Neuronal stem cell (in vitro differentiated cells): Measurements from ENCODE around the gene SRGAP3.
A peak's percentile ranks its signal among the peaks of the same experiment; 100 is the strongest.

Experiments
- DNase-seq: peaks from one replicate; pipeline ENCODE4 v3.0.0-alpha.2; 2013; ENCODE audit warnings: low spot score
- H2AFZ ChIP-seq: one replicate; pipeline ENCODE4 v1.6.1; 2013; ENCODE audit warnings: mild to moderate bottlenecking, low read length, inconsistent platforms
- H2AK5ac ChIP-seq: 2 replicates; pipeline ENCODE4 v1.6.1; 2013; ENCODE audit warnings: low read depth, mild to moderate bottlenecking, inconsistent platforms, low read length, moderate library complexity, mixed read lengths
- H2BK120ac ChIP-seq: 2 replicates; pipeline ENCODE4 v1.6.1; 2013; ENCODE audit warnings: low read depth, mild to moderate bottlenecking, inconsistent platforms, low read length, moderate library complexity, mixed read lengths
- H2BK12ac ChIP-seq: one replicate; pipeline ENCODE4 v1.6.1; 2013; ENCODE audit warnings: low read length, inconsistent platforms
- H2BK15ac ChIP-seq: 2 replicates; pipeline ENCODE4 v1.6.1; 2013; ENCODE audit warnings: mild to moderate bottlenecking, low read length, inconsistent platforms, mixed read lengths
- H2BK5ac ChIP-seq: one replicate; pipeline ENCODE4 v1.6.1; 2013; ENCODE audit warnings: inconsistent platforms, mild to moderate bottlenecking, low read length, moderate library complexity
- H3K14ac ChIP-seq: one replicate; pipeline ENCODE4 v1.6.1; 2013; ENCODE audit warnings: low read length, inconsistent platforms
- H3K18ac ChIP-seq: 2 replicates; pipeline ENCODE4 v1.6.1; 2013; ENCODE audit warnings: low read length, inconsistent platforms
- H3K23ac ChIP-seq: 2 replicates; pipeline ENCODE4 v1.6.1; 2013; ENCODE audit warnings: low read depth, mild to moderate bottlenecking, mixed read lengths, low read length, inconsistent platforms; ENCODE audit not compliant: poor library complexity
- H3K27ac ChIP-seq: replicated peaks from 3 replicates; pipeline ENCODE4 v1.5.1; 2013; ENCODE audit warnings: low read length, inconsistent platforms
- H3K27me3 ChIP-seq, 3 experiments: 2 replicates each; pipeline ENCODE4 v1.6.1; 2013; ENCODE audit warnings: low read length in 3 of 3, mild to moderate bottlenecking in 2 of 3, inconsistent platforms in 1 of 3, low read depth in 1 of 3, mixed read lengths in 1 of 3, moderate library complexity in 1 of 3; ENCODE audit not compliant: control insufficient read depth in 3 of 3, insufficient read depth in 3 of 3
- H3K36me3 ChIP-seq, 2 donors: replicated peaks in 1 of 2; 2 replicates each; pipeline ENCODE4 v1.6.1; 2013; ENCODE audit warnings: low read length in 2 of 2; ENCODE audit not compliant: control insufficient read depth in 2 of 2, insufficient read depth in 2 of 2
- H3K4ac ChIP-seq: 2 replicates; pipeline ENCODE4 v1.6.1; 2013; ENCODE audit warnings: inconsistent platforms, mild to moderate bottlenecking, low read length, moderate library complexity
- H3K4me1 ChIP-seq, 2 donors: 1 replicate in 1 of 2; 2 replicates in 1 of 2; pipeline ENCODE4 v1.6.1; 2013; ENCODE audit warnings: low read length in 2 of 2, low read depth in 1 of 2; ENCODE audit not compliant: control insufficient read depth in 2 of 2, insufficient read depth in 1 of 2
- H3K4me2 ChIP-seq: one replicate; pipeline ENCODE4 v1.6.1; 2013; ENCODE audit warnings: mild to moderate bottlenecking, low read length, inconsistent platforms; ENCODE audit not compliant: insufficient read depth, poor library complexity, severe bottlenecking
- H3K4me3 ChIP-seq, 2 donors: 2 replicates each; pipeline ENCODE4 v1.5.1; 2013; ENCODE audit warnings: low read length in 2 of 2, mild to moderate bottlenecking in 2 of 2, inconsistent platforms in 1 of 2, moderate library complexity in 1 of 2
- H3K79me1 ChIP-seq: one replicate; pipeline ENCODE4 v1.6.1; 2013; ENCODE audit warnings: low read depth, mild to moderate bottlenecking, inconsistent platforms, low read length, moderate library complexity
- H3K9ac ChIP-seq: one replicate; pipeline ENCODE4 v1.6.1; 2013; ENCODE audit warnings: mild to moderate bottlenecking, low read depth, low read length, inconsistent platforms; ENCODE audit not compliant: poor library complexity
- H3K9me3 ChIP-seq, 2 donors: replicated peaks in 1 of 2; 2 replicates each; pipeline versions ENCODE3 to v1.6.1; 2013; ENCODE audit warnings: low read length in 2 of 2, mild to moderate bottlenecking in 2 of 2, inconsistent platforms in 1 of 2, low read depth in 1 of 2, mixed read lengths in 1 of 2, moderate library complexity in 1 of 2; ENCODE audit not compliant: control insufficient read depth in 2 of 2, insufficient read depth in 1 of 2
- H4K8ac ChIP-seq: one replicate; pipeline ENCODE4 v1.6.1; 2013; ENCODE audit warnings: low read depth, mild to moderate bottlenecking, inconsistent platforms, low read length, moderate library complexity
- H4K91ac ChIP-seq: one replicate; pipeline ENCODE4 v1.6.1; 2013; ENCODE audit warnings: low read length, low read depth, mild to moderate bottlenecking, inconsistent platforms; ENCODE audit not compliant: poor library complexity
- WGBS, 2 donors: extraction: QIAGEN DNeasy Blood & Tissue Kit; methylation state at CpG; one replicate each; pipeline ENCODE4 v1.1.7; 2013; ENCODE audit warnings: missing lambda C conversion rate in 2 of 2, mixed read lengths in 1 of 2; ENCODE audit not compliant: insufficient read length in 2 of 2, insufficient replicate concordance in 1 of 2; ENCODE audit errors: extremely low coverage in 2 of 2; 5-methylcytosine and 5-hydroxymethylcytosine counted together

The SRGAP3 gene

DNA sequence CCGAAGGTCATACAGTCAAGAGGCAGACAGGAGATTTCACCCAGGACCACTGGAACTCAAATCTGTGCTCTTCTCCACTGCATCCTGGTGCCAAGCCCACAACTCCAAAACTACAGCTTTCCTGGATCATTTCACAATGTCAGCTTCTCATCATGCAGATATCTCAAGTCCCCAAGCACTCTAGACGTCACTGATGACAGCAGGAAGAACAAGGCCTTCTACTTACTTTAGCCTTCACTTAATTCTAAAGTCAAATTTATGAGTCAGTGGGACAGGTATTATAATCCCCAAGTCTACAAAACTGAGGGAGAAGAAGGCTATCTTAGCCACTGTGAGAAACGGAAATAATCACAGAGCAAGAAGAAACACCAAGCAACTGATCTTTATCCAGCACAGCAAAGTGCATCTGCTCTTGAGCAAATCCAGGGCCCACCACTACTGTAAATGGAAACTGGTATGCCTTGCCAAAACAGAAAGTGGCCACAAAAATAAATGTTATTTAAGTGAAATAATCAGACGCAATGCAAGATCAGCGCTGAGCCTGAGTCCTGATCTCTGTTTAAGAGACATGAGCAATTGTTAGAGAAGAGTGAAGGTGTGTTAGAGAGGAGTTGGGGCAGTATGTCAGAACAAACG lies 287.1 kb downstream of the SRGAP3 start:
- Histone ChIP-seq H3K23ac (no peak overlapping the region), H3K4me2 (peak overlapping the region; percentile 63), H3K79me1 (peaks cover 3% of the 10 kb centered on the region), H4K8ac (no peak overlapping the region), H2BK120ac (no peak overlapping the region), H3K4ac (no peak overlapping the region), H3K36me3 (peaks cover 0 to 41% of the 10 kb centered on the region in 2 donors), H2AFZ (no peak overlapping the region), H3K27me3 (no peaks in the 10 kb centered on the region), H4K91ac (no peak overlapping the region), H3K14ac (no peak overlapping the region), H3K18ac (no peak overlapping the region), H3K4me1 (peaks cover 4 to 18% of the 10 kb centered on the region in 2 donors), H2BK12ac (no peak overlapping the region), H2BK15ac (no peak overlapping the region), H3K9ac (no peak overlapping the region), H3K4me3 (peak overlapping the region; percentile 82 to 96), H2BK5ac (no peak overlapping the region), H3K9me3 (no peaks in the 10 kb centered on the region), H2AK5ac (no peak overlapping the region), H3K27ac (no peak overlapping the region)
- WGBS, 2 donors = no CpG with 5 or more reads among the region's 6 CpGs
- no peak for DNase-seq

DNA sequence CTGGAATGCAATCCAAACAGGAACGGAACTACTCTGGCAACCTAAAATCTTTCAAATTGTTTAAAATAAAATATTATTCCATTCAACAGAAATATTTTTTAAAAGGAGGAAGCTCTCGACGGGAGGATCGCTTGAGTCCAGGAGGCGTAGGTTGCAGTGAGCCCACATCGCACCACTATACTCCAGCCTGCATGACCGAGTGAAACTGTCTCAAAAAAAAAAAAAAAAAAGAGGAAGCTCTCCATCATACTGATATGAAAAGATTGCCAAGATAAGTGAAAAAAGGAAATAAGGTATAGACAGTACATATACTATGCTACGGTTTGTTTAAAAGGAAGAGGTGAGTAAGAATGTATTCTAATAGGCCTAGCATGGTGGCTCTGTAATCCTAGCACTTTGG lies 289.8 kb downstream of the SRGAP3 start:
- no peak overlapping the region for H4K8ac ChIP-seq
- H3K9ac ChIP-seq = no peak overlapping the region
- H2BK12ac ChIP-seq = no peak overlapping the region
- H3K27ac ChIP-seq = no peak overlapping the region
- no peak overlapping the region for H3K4ac ChIP-seq
- H3K4me3 ChIP-seq = no peak overlapping the region
- H3K23ac ChIP-seq = no peak overlapping the region
- H3K79me1 ChIP-seq = peaks cover 3% of the 10 kb centered on the region
- no peak overlapping the region for H3K4me2 ChIP-seq
- no peak overlapping the region for H2BK5ac ChIP-seq
- peaks cover 0 to 66% of the 10 kb centered on the region in 2 donors for H3K36me3 ChIP-seq
- no peaks in the 10 kb centered on the region for H3K27me3 ChIP-seq
- DNase-seq = no peak
- no CpG with 5 or more reads among the region's 8 CpGs for WGBS, 2 donors
- H2BK120ac ChIP-seq = no peak overlapping the region
- H4K91ac ChIP-seq = no peak overlapping the region
- H2AK5ac ChIP-seq = no peak overlapping the region
- no peak overlapping the region for H3K14ac ChIP-seq
- peaks cover 7 to 18% of the 10 kb centered on the region in 2 donors for H3K4me1 ChIP-seq
- H2BK15ac ChIP-seq = no peak overlapping the region
- no peaks in the 10 kb centered on the region for H3K9me3 ChIP-seq
- no peak overlapping the region for H2AFZ ChIP-seq
- H3K18ac ChIP-seq = no peak overlapping the region

GRCh38 chr3:8954938-8955763 lies 294.3 kb downstream of the SRGAP3 start:
- H3K9ac ChIP-seq = no peak overlapping the region
- no peak overlapping the region for H3K18ac ChIP-seq
- no peak overlapping the region for H3K27ac ChIP-seq
- H2AFZ ChIP-seq = no peak overlapping the region
- no peak overlapping the region for H2AK5ac ChIP-seq
- DNase-seq = no peak
- peaks cover 5 to 14% of the 10 kb centered on the region in 2 donors for H3K4me1 ChIP-seq
- H3K27me3 ChIP-seq = no peaks in the 10 kb centered on the region
- H3K23ac ChIP-seq = no peak overlapping the region
- H2BK15ac ChIP-seq = no peak overlapping the region
- no peak overlapping the region for H4K91ac ChIP-seq
- no peak overlapping the region for H3K4me2 ChIP-seq
- H3K4me3 ChIP-seq = no peak overlapping the region
- no peak overlapping the region for H4K8ac ChIP-seq
- no peak overlapping the region for H3K4ac ChIP-seq
- no peak overlapping the region for H2BK120ac ChIP-seq
- peaks cover 0 to 52% of the 10 kb centered on the region in 2 donors for H3K36me3 ChIP-seq
- no peaks in the 10 kb centered on the region for H3K79me1 ChIP-seq
- no peak overlapping the region for H3K14ac ChIP-seq
- no peak overlapping the region for H2BK5ac ChIP-seq
- no peaks in the 10 kb centered on the region for H3K9me3 ChIP-seq
- WGBS, 2 donors = no CpG with 5 or more reads among the region's 4 CpGs
- no peak overlapping the region for H2BK12ac ChIP-seq

GRCh38 chr3:8953313-8953712 lies 296.1 kb downstream of the SRGAP3 start:
- H3K9ac ChIP-seq = no peak overlapping the region
- H3K27ac ChIP-seq = no peak overlapping the region
- no peak overlapping the region for H2BK12ac ChIP-seq
- no peak overlapping the region for H4K8ac ChIP-seq
- no peak overlapping the region for H4K91ac ChIP-seq
- H2BK5ac ChIP-seq = no peak overlapping the region
- H3K36me3 ChIP-seq = peaks cover 0 to 38% of the 10 kb centered on the region in 2 donors
- H2BK15ac ChIP-seq = no peak overlapping the region
- no peaks in the 10 kb centered on the region for H3K79me1 ChIP-seq
- no peak overlapping the region for H3K23ac ChIP-seq
- H2AK5ac ChIP-seq = no peak overlapping the region
- H3K4me1 ChIP-seq = peaks cover 5 to 23% of the 10 kb centered on the region in 2 donors
- DNase-seq = no peak
- no peak overlapping the region for H3K4me3 ChIP-seq
- no peaks in the 10 kb centered on the region for H3K9me3 ChIP-seq
- H3K4me2 ChIP-seq = no peak overlapping the region
- H3K14ac ChIP-seq = no peak overlapping the region
- H2AFZ ChIP-seq = no peak overlapping the region
- no peak overlapping the region for H3K4ac ChIP-seq
- no peak overlapping the region for H2BK120ac ChIP-seq
- no peak overlapping the region for H3K18ac ChIP-seq
- no peaks in the 10 kb centered on the region for H3K27me3 ChIP-seq
